ENCODE results near the gene AFF2.
"Not testable (repeated sequence)": the region's sequence is repeated elsewhere in the genome, so short reads cannot be mapped to it uniquely, and the experiment has no call there.

AFF2 gene

GRCh38 chrX:148649145-148649795 lies 148.9 kb downstream of the AFF2 start:
- DNase-seq = no peak

- no peak for DNase-seq
These were observed 157.8 kb downstream of the AFF2 start for GRCh38 chrX:148658115-148658730.

- DNase-seq = no peak
These were observed 159.1 kb downstream of the AFF2 start for GRCh38 chrX:148659481-148659880.

- DNase-seq = no peak
These were observed 160.6 kb downstream of the AFF2 start for GRCh38 chrX:148661035-148661434.

GRCh38 chrX:148662014-148662413 lies 161.6 kb downstream of the AFF2 start:
- no peak for DNase-seq

GRCh38 chrX:148664171-148664570 lies 163.8 kb downstream of the AFF2 start:
- DNase-seq = no peak

GRCh38 chrX:148664995-148665394 lies 164.6 kb downstream of the AFF2 start:
- no peak for DNase-seq

- DNase-seq = not testable (repeated sequence)
These were observed 168.8 kb downstream of the AFF2 start for GRCh38 chrX:148669175-148669574.

GRCh38 chrX:148670277-148670676 lies 169.9 kb downstream of the AFF2 start:
- no peak for DNase-seq

GRCh38 chrX:148672517-148672916 lies 172.1 kb downstream of the AFF2 start:
- no peak for DNase-seq

- DNase-seq = no peak
These were observed 181.2 kb downstream of the AFF2 start for GRCh38 chrX:148681605-148682004.

GRCh38 chrX:148682206-148682605 lies 181.8 kb downstream of the AFF2 start:
- no peak for DNase-seq

GRCh38 chrX:148691456-148691855 lies 191.0 kb downstream of the AFF2 start:
- no peak for DNase-seq

- DNase-seq = no peak
These were observed 194.8 kb downstream of the AFF2 start for GRCh38 chrX:148695255-148695654.

GRCh38 chrX:148698221-148698620 lies 197.8 kb downstream of the AFF2 start:
- no peak for DNase-seq

- no peak for DNase-seq
These were observed 199.6 kb downstream of the AFF2 start for GRCh38 chrX:148700021-148700420.

GRCh38 chrX:148713981-148714380 lies 213.6 kb downstream of the AFF2 start:
- no peak for DNase-seq

- no peak for DNase-seq
These were observed 214.9 kb downstream of the AFF2 start for GRCh38 chrX:148715361-148715760.

- DNase-seq = no peak
These were observed 222.5 kb downstream of the AFF2 start for GRCh38 chrX:148722966-148723365.

GRCh38 chrX:148723551-148723950 lies 223.1 kb downstream of the AFF2 start:
- DNase-seq = no peak

GRCh38 chrX:148728901-148729300 lies 228.5 kb downstream of the AFF2 start:
- DNase-seq = no peak

- no peak for DNase-seq
These were observed 232.3 kb downstream of the AFF2 start for GRCh38 chrX:148732743-148733142.

GRCh38 chrX:148741441-148741840 lies 241.0 kb downstream of the AFF2 start:
- no peak for DNase-seq

- DNase-seq = no peak
These were observed 254.7 kb downstream of the AFF2 start for GRCh38 chrX:148755111-148755510.

- DNase-seq = no peak
These were observed 263.5 kb downstream of the AFF2 start for GRCh38 chrX:148763896-148764295.
